Central memory CD8-positive, alpha-beta T cell (primary cell): ENCODE measurements around the gene APOBEC2.

Experiments
- ATAC-seq: fragments of 150-1000 bp; cut with Tn5 transposase; replicated peaks from 2 replicates; pipeline ENCODE4 v1.10.0; 2022; ENCODE audit warnings: mild to moderate bottlenecking, moderate FRiP score, moderate number of reproducible peaks; ENCODE audit not compliant: poor library complexity, severe bottlenecking; ENCODE audit errors: extremely low read depth
- DNase-seq, 2 donors: peaks; one replicate each; pipeline ENCODE4 v3.0.0; 2021; ENCODE audit warnings: low spot score in 2 of 2
- H3K27ac Mint-ChIP-seq: one replicate; pipeline ENCODE4 v1.8.0; 2022; ENCODE audit warnings: low read depth, mild to moderate bottlenecking, moderate library complexity, mixed read lengths
- H3K27me3 Mint-ChIP-seq: one replicate; pipeline ENCODE4 v1.8.0; 2022; ENCODE audit warnings: mixed read lengths
- H3K36me3 Mint-ChIP-seq: one replicate; pipeline ENCODE4 v1.8.0; 2022; ENCODE audit warnings: mild to moderate bottlenecking, moderate library complexity, mixed read lengths; ENCODE audit not compliant: insufficient read depth
- H3K4me1 Mint-ChIP-seq: one replicate; pipeline ENCODE4 v1.8.0; 2022; ENCODE audit warnings: mixed read lengths
- H3K4me3 Mint-ChIP-seq: one replicate; pipeline ENCODE4 v1.8.0; 2022; ENCODE audit warnings: mild to moderate bottlenecking, moderate library complexity, mixed read lengths
- H3K9me3 Mint-ChIP-seq: one replicate; pipeline ENCODE4 v1.8.0; 2022; ENCODE audit warnings: mixed read lengths

Gene APOBEC2

GRCh38 chr6:41071923-41072835 lies 19.2 kb downstream of the APOBEC2 start, which contains the start of gene OARD1:
OARD1 (minus strand) TSS chr6:41072356; CDS start chr6:41071634, 722 bp downstream.
- DNase-seq (peak; percentile 99 to 100), ATAC-seq (peak; percentile 78)
- H3K4me3 Mint-ChIP-seq: peak within 1 kb of the TSS; percentile 92
- no peaks in the 10 kb centered on the region for H3K27me3 Mint-ChIP-seq
- H3K36me3 Mint-ChIP-seq: peaks cover 19% of the 10 kb centered on the region
- H3K9me3 Mint-ChIP-seq: no peaks in the 10 kb centered on the region
- H3K27ac Mint-ChIP-seq: peak within 1 kb of the TSS; percentile 95
- H3K4me1 Mint-ChIP-seq: peaks cover 49% of the 10 kb centered on the region

- ATAC-seq (peak; percentile 73), DNase-seq (peak in 1 of 2 donors; percentile 100)
- Mint-ChIP-seq H3K9me3 (no peaks in the 10 kb centered on the region), H3K4me1 (peaks cover 49% of the 10 kb centered on the region), H3K27me3 (no peaks in the 10 kb centered on the region), H3K4me3 (peak within 1 kb of the TSS; percentile 92), H3K36me3 (peaks cover 15% of the 10 kb centered on the region), H3K27ac (peak within 1 kb of the TSS; percentile 98)
Observed at GRCh38 chr6:41072836-41073202, 19.8 kb downstream of the APOBEC2 start, which contains the start of gene NFYA. NFYA (plus strand) TSS chr6:41072974; CDS start chr6:41079090, 6,116 bp downstream.

GRCh38 chr6:41073203-41073967 lies 20.4 kb downstream of the APOBEC2 start:
- H3K36me3 Mint-ChIP-seq: peaks cover 14% of the 10 kb centered on the region
- ATAC-seq: peak; percentile 9
- H3K4me1 Mint-ChIP-seq: peaks cover 49% of the 10 kb centered on the region

GRCh38 chr6:41073968-41074691 lies 21.1 kb downstream of the APOBEC2 start:
- DNase-seq (no peak), ATAC-seq (no peak)
- Mint-ChIP-seq H3K36me3 (peaks cover 16% of the 10 kb centered on the region), H3K27ac (peak overlapping the region; percentile 98), H3K4me3 (peak overlapping the region; percentile 92), H3K9me3 (no peaks in the 10 kb centered on the region), H3K4me1 (peaks cover 49% of the 10 kb centered on the region), H3K27me3 (no peaks in the 10 kb centered on the region)

More at GRCh38 chr6:41073203-41073967, 20.4 kb downstream of the APOBEC2 start:
- peak; percentile 58 to 68 for DNase-seq
- Mint-ChIP-seq H3K27ac (peak overlapping the region; percentile 98), H3K9me3 (no peaks in the 10 kb centered on the region), H3K4me3 (peak overlapping the region; percentile 92), H3K27me3 (no peaks in the 10 kb centered on the region)

GRCh38 chr6:41074692-41075436 lies 21.9 kb downstream of the APOBEC2 start:
- DNase-seq (no peak), ATAC-seq (no peak)
- peak overlapping the region; percentile 92 for H3K4me3 Mint-ChIP-seq
- peaks cover 19% of the 10 kb centered on the region for H3K36me3 Mint-ChIP-seq
- peak overlapping the region; percentile 98 for H3K27ac Mint-ChIP-seq
- H3K9me3 Mint-ChIP-seq: no peaks in the 10 kb centered on the region
- no peaks in the 10 kb centered on the region for H3K27me3 Mint-ChIP-seq
- H3K4me1 Mint-ChIP-seq: peaks cover 49% of the 10 kb centered on the region

- peaks cover 27% of the 10 kb centered on the region for H3K36me3 Mint-ChIP-seq
- peak overlapping the region; percentile 92 for H3K4me3 Mint-ChIP-seq
Observed at GRCh38 chr6:41075651-41076626, 22.9 kb downstream of the APOBEC2 start.

GRCh38 chr6:41077536-41077935 lies 24.5 kb downstream of the APOBEC2 start:
- Mint-ChIP-seq H3K36me3 (peaks cover 31% of the 10 kb centered on the region), H3K4me3 (no peak overlapping the region), H3K4me1 (peaks cover 51% of the 10 kb centered on the region), H3K27ac (no peak overlapping the region), H3K27me3 (no peaks in the 10 kb centered on the region), H3K9me3 (no peaks in the 10 kb centered on the region)
- no peak for DNase-seq
- ATAC-seq: no peak

More at GRCh38 chr6:41075651-41076626, 22.9 kb downstream of the APOBEC2 start:
- peak overlapping the region; percentile 47 for H3K27ac Mint-ChIP-seq
- H3K9me3 Mint-ChIP-seq: no peaks in the 10 kb centered on the region
- DNase-seq (no peak), ATAC-seq (no peak)
- peaks cover 49% of the 10 kb centered on the region for H3K4me1 Mint-ChIP-seq
- no peaks in the 10 kb centered on the region for H3K27me3 Mint-ChIP-seq

- DNase-seq (no peak), ATAC-seq (no peak)
- Mint-ChIP-seq H3K27ac (no peak overlapping the region), H3K36me3 (peaks cover 26% of the 10 kb centered on the region), H3K9me3 (no peaks in the 10 kb centered on the region), H3K4me3 (no peak overlapping the region), H3K27me3 (no peaks in the 10 kb centered on the region), H3K4me1 (peaks cover 57% of the 10 kb centered on the region)
Observed at GRCh38 chr6:41078101-41078500, 25.1 kb downstream of the APOBEC2 start.

GRCh38 chr6:41079080-41079479 lies 26.1 kb downstream of the APOBEC2 start:
- no peaks in the 10 kb centered on the region for H3K27me3 Mint-ChIP-seq
- no peak overlapping the region for H3K27ac Mint-ChIP-seq
- peaks cover 60% of the 10 kb centered on the region for H3K4me1 Mint-ChIP-seq

GRCh38 chr6:41080621-41081020 lies 27.6 kb downstream of the APOBEC2 start:
- no peak for DNase-seq

More at GRCh38 chr6:41079080-41079479, 26.1 kb downstream of the APOBEC2 start:
- H3K4me3 Mint-ChIP-seq: no peak overlapping the region
- ATAC-seq (no peak), DNase-seq (no peak)
- H3K36me3 Mint-ChIP-seq: peaks cover 24% of the 10 kb centered on the region
- no peaks in the 10 kb centered on the region for H3K9me3 Mint-ChIP-seq

GRCh38 chr6:41083072-41083471 lies 30.1 kb downstream of the APOBEC2 start:
- ATAC-seq: no peak
- Mint-ChIP-seq H3K4me1 (peaks cover 46% of the 10 kb centered on the region), H3K27me3 (no peaks in the 10 kb centered on the region), H3K36me3 (peaks cover 57% of the 10 kb centered on the region), H3K4me3 (no peak overlapping the region), H3K27ac (peak overlapping the region; percentile 3), H3K9me3 (no peaks in the 10 kb centered on the region)
- no peak for DNase-seq

More at GRCh38 chr6:41080621-41081020, 27.6 kb downstream of the APOBEC2 start:
- peak; percentile 71 for ATAC-seq
- Mint-ChIP-seq H3K9me3 (no peaks in the 10 kb centered on the region), H3K4me3 (peak overlapping the region; percentile 58), H3K36me3 (peaks cover 35% of the 10 kb centered on the region), H3K27ac (peak overlapping the region; percentile 6), H3K27me3 (no peaks in the 10 kb centered on the region), H3K4me1 (peaks cover 50% of the 10 kb centered on the region)
